Gastrocnemius medialis (tissue), 4 donors: ENCODE data around the gene POU6F1.

Experiments used
- CTCF ChIP-seq, 5 experiments: fragments of 450-650 bp in 3 of 5; fragments of 200-600 bp in 2 of 5; sonication (generic) in 2 of 5; IDR thresholded peaks in 4 of 5; conservative IDR thresholded peaks in 1 of 5; 1 replicate in 4 of 5; 2 replicates in 1 of 5; pipeline ENCODE4 v1.5.1; 2016 to 2019; ENCODE audit warnings: antibody characterized with exemption in 5 of 5, mild to moderate bottlenecking in 3 of 5, moderate library complexity in 3 of 5
- POLR2A ChIP-seq, 2 donors: fragments of 450-650 bp; IDR thresholded peaks; one replicate each; pipeline ENCODE4 v1.6.1; 2017; ENCODE audit warnings: antibody characterized with exemption in 2 of 2, mild to moderate bottlenecking in 2 of 2, moderate library complexity in 2 of 2

- TF ChIP-seq CTCF (IDR thresholded peaks at IDR 0.05 in 4 of 5, conservative IDR thresholded peaks at IDR 0.05 in 1 of 5) (no peak), POLR2A (IDR thresholded peaks at IDR 0.05) (no peak)
Observed at GRCh38 chr12:51238037-51238509, 20.2 kb upstream of the POU6F1 start.
